Measurements from ENCODE around the gene CDH3. TPM values are rescaled to one million over a fixed set of nuclear protein-coding genes. Genes with fewer than 3 reads are reported as not detected.

The CDH3 gene
- total and polyA plus RNA-seq, 2 donors (not counting 1 experiment from before 2014, with no cell fraction given), result 0.14 TPM; not detected in 1

GRCh38 chr16:68655806-68656205, 10.7 kb downstream of the CDH3 start:
- no peak for TF ChIP-seq CTCF (conservative IDR thresholded peaks at IDR 0.05 in 1 of 2, IDR thresholded peaks at IDR 0.05 in 1 of 2; ENCODE audit: low read depth in 1 of 2, low read length in 2 of 2)
- no peak for TF ChIP-seq EZH2 (IDR thresholded peaks at IDR 0.05; ENCODE audit: low read length, missing control alignments)
- Histone ChIP-seq H3K4me3 (replicated peaks in 1 of 4; ENCODE audit: control extremely low read depth in 1 of 4, insufficient read depth in 1 of 4, low read depth in 3 of 4, low read length in 4 of 4) (no peak overlapping the region), H3K9ac (ENCODE audit: insufficient read depth, low read length) (no peak overlapping the region), H3K4me2 (ENCODE audit: extremely low read depth, insufficient read depth, low read length) (no peak overlapping the region), H3K27me3 (ENCODE audit: control insufficient read depth, insufficient read depth, low read length) (no peaks in the 10 kb centered on the region), H3K9me3 (ENCODE audit: control insufficient read depth, insufficient read depth, low read depth, low read length) (no peaks in the 10 kb centered on the region), H2AFZ (ENCODE audit: low read length) (no peak overlapping the region), H4K20me1 (ENCODE audit: control insufficient read depth, extremely low read depth, insufficient read depth, low read length) (no peaks in the 10 kb centered on the region), H3K36me3 (ENCODE audit: control insufficient read depth, insufficient read depth, low read length) (no peaks in the 10 kb centered on the region), H3K27ac (ENCODE audit: insufficient read depth, low read length) (no peak overlapping the region), H3K4me1 (ENCODE audit: control insufficient read depth, extremely low read depth, insufficient read depth, low read length) (peaks cover 2% of the 10 kb centered on the region), H3K79me2 (ENCODE audit: control insufficient read depth, insufficient read depth, low read length) (no peaks in the 10 kb centered on the region)
- no peak for DNase-seq (ENCODE audit: low read depth in 2 of 2)

GRCh38 chr16:68656751-68657150, 11.6 kb downstream of the CDH3 start:
- no peaks in the 10 kb centered on the region for H3K36me3 ChIP-seq (ENCODE audit: control insufficient read depth, insufficient read depth, low read length)
- H3K79me2 ChIP-seq (ENCODE audit: control insufficient read depth, insufficient read depth, low read length), result no peaks in the 10 kb centered on the region
- H3K4me2 ChIP-seq (ENCODE audit: extremely low read depth, insufficient read depth, low read length), result no peak overlapping the region
- no peaks in the 10 kb centered on the region for H4K20me1 ChIP-seq (ENCODE audit: control insufficient read depth, extremely low read depth, insufficient read depth, low read length)
- no peak for DNase-seq (ENCODE audit: low read depth in 2 of 2)
- H3K4me1 ChIP-seq (ENCODE audit: control insufficient read depth, extremely low read depth, insufficient read depth, low read length), result peaks cover 2% of the 10 kb centered on the region
- no peak overlapping the region for H3K9ac ChIP-seq (ENCODE audit: insufficient read depth, low read length)
- no peak overlapping the region for H2AFZ ChIP-seq (ENCODE audit: low read length)
- no peaks in the 10 kb centered on the region for H3K27me3 ChIP-seq (ENCODE audit: control insufficient read depth, insufficient read depth, low read length)
- H3K4me3 ChIP-seq (replicated peaks in 1 of 4; ENCODE audit: control extremely low read depth in 1 of 4, insufficient read depth in 1 of 4, low read depth in 3 of 4, low read length in 4 of 4), result no peak overlapping the region
- H3K9me3 ChIP-seq (ENCODE audit: control insufficient read depth, insufficient read depth, low read depth, low read length), result no peaks in the 10 kb centered on the region
- H3K27ac ChIP-seq (ENCODE audit: insufficient read depth, low read length), result no peak overlapping the region
- no peak for TF ChIP-seq CTCF (conservative IDR thresholded peaks at IDR 0.05 in 1 of 2, IDR thresholded peaks at IDR 0.05 in 1 of 2; ENCODE audit: low read depth in 1 of 2, low read length in 2 of 2)
- TF ChIP-seq EZH2 (IDR thresholded peaks at IDR 0.05; ENCODE audit: low read length, missing control alignments), result no peak

GRCh38 chr16:68658341-68658973, 13.3 kb downstream of the CDH3 start:
- no peaks in the 10 kb centered on the region for H3K79me2 ChIP-seq (ENCODE audit: control insufficient read depth, insufficient read depth, low read length)
- H3K4me3 ChIP-seq (replicated peaks in 1 of 4; ENCODE audit: control extremely low read depth in 1 of 4, insufficient read depth in 1 of 4, low read depth in 3 of 4, low read length in 4 of 4), result no peak overlapping the region
- no peaks in the 10 kb centered on the region for H3K36me3 ChIP-seq (ENCODE audit: control insufficient read depth, insufficient read depth, low read length)
- peaks cover 2% of the 10 kb centered on the region for H3K4me1 ChIP-seq (ENCODE audit: control insufficient read depth, extremely low read depth, insufficient read depth, low read length)
- DNase-seq (ENCODE audit: low read depth in 2 of 2), result peak; percentile 27 to 90
- no peaks in the 10 kb centered on the region for H4K20me1 ChIP-seq (ENCODE audit: control insufficient read depth, extremely low read depth, insufficient read depth, low read length)
- H2AFZ ChIP-seq (ENCODE audit: low read length), result no peak overlapping the region
- H3K27me3 ChIP-seq (ENCODE audit: control insufficient read depth, insufficient read depth, low read length), result no peaks in the 10 kb centered on the region
- H3K9ac ChIP-seq (ENCODE audit: insufficient read depth, low read length), result no peak overlapping the region
- H3K9me3 ChIP-seq (ENCODE audit: control insufficient read depth, insufficient read depth, low read depth, low read length), result no peaks in the 10 kb centered on the region
- H3K27ac ChIP-seq (ENCODE audit: insufficient read depth, low read length), result no peak overlapping the region
- no peak overlapping the region for H3K4me2 ChIP-seq (ENCODE audit: extremely low read depth, insufficient read depth, low read length)
- TF ChIP-seq CTCF (conservative IDR thresholded peaks at IDR 0.05 in 1 of 2, IDR thresholded peaks at IDR 0.05 in 1 of 2; ENCODE audit: low read depth in 1 of 2, low read length in 2 of 2) (no peak), EZH2 (IDR thresholded peaks at IDR 0.05; ENCODE audit: low read length, missing control alignments) (no peak)
